Measurements from ENCODE around the gene PAX3.

Gene PAX3

DNA sequence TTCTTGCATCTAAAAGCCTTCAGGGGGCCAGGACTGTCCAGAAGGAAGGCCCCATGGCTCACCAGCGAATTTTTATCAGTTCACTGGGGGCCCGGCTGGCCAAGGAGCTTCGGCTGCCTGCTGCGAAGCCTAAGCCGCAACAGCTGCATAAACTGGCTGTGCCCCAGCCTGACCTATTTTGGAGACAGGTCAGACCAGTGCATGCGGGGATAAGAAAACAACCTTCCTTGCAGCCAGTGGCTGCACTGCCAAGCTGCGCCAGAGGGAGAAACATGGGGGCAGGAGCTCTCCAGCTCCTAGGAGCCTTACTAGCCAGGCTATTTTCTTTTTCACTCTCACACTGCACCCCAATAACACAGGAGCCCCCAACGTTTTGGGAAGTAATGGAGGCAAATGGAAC lies 15.2 kb downstream of the PAX3 start:
- H3K4me3 ChIP-seq (ENCODE audit: low read depth, low read length): no peak overlapping the region
- no peak for TF ChIP-seq CTCF (IDR thresholded peaks at IDR 0.05; ENCODE audit: control insufficient read depth, extremely low read depth, insufficient read depth)
- DNase-seq (ENCODE audit: low read depth): peak; percentile 18

DNA sequence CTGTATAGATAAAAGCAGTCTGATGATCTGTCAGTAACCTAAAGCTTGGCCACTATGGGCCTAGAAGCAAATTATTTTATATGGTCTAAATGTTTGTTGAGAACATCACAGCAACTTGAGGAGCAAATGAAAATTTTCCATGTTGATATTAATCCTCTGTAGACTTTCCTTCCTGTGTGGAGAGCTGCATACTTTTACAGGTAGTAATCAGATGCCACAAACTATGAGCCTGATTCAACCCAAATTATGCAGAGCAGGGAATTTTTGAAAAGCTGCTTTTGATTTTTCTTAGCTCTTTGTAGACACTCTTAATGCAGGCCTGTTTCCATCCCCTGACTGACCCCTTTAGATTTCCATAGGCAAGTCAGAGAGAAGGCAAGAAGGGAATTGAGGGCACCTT lies 17.3 kb downstream of the PAX3 start:
- DNase-seq (ENCODE audit: low read depth): no peak
- H3K4me3 ChIP-seq (ENCODE audit: low read depth, low read length): no peak overlapping the region
- TF ChIP-seq CTCF (IDR thresholded peaks at IDR 0.05; ENCODE audit: control insufficient read depth, extremely low read depth, insufficient read depth): no peak

GRCh38 chr2:222280795-222281194 lies 18.0 kb downstream of the PAX3 start:
- no peak overlapping the region for H3K4me3 ChIP-seq (ENCODE audit: low read depth, low read length)
- DNase-seq (ENCODE audit: low read depth): no peak
- TF ChIP-seq CTCF (IDR thresholded peaks at IDR 0.05; ENCODE audit: control insufficient read depth, extremely low read depth, insufficient read depth): no peak

DNA sequence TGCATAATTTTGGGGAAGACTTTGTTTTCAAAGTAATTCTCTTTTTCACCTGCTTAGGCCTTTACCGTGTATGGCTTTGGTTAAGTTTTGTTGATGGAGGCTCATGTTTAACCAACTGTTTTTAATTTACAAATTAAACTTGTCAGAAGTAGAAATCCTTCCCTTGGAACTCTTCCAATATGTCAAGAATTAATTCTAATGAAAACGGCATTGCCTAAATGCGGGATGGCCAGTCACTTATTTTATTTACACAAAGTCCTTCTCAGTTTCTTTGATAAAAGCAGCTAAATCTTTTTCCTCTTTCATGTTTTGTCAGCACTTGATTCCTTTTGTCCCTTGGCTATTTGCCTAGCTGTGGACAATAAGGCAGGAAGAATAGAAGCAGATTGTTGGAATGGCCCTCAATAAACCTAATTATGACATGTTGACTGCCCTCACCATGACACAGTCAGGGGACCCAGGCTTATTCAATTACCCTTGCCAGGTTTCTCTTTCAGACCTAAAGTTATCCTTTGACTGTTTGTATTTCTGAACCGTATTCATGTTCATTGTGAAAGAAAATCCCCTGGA lies 26.3 kb downstream of the PAX3 start:
- no peak for DNase-seq (ENCODE audit: low read depth)
- no peak for TF ChIP-seq CTCF (IDR thresholded peaks at IDR 0.05; ENCODE audit: control insufficient read depth, extremely low read depth, insufficient read depth)

GRCh38 chr2:222271854-222272253 lies 26.9 kb downstream of the PAX3 start:
- DNase-seq (ENCODE audit: low read depth): no peak
- no peak for TF ChIP-seq CTCF (IDR thresholded peaks at IDR 0.05; ENCODE audit: control insufficient read depth, extremely low read depth, insufficient read depth)
- H3K4me3 ChIP-seq (ENCODE audit: low read depth, low read length): no peak overlapping the region

More for the DNA sequence above, 26.3 kb downstream of the PAX3 start:
- H3K4me3 ChIP-seq (ENCODE audit: low read depth, low read length): no peak overlapping the region

- no peak for TF ChIP-seq CTCF (IDR thresholded peaks at IDR 0.05; ENCODE audit: control insufficient read depth, extremely low read depth, insufficient read depth)
- H3K4me3 ChIP-seq (ENCODE audit: low read depth, low read length): no peak overlapping the region
- DNase-seq (ENCODE audit: low read depth): no peak
Measured at GRCh38 chr2:222270396-222270795, 28.4 kb downstream of the PAX3 start.

GRCh38 chr2:222269132-222269531 lies 29.7 kb downstream of the PAX3 start:
- no peak for DNase-seq (ENCODE audit: low read depth)
- no peak for TF ChIP-seq CTCF (IDR thresholded peaks at IDR 0.05; ENCODE audit: control insufficient read depth, extremely low read depth, insufficient read depth)
- no peak overlapping the region for H3K4me3 ChIP-seq (ENCODE audit: low read depth, low read length)
